ENCODE data around the gene TBC1D16. TPM values are rescaled to one million over a fixed set of nuclear protein-coding genes. Genes with fewer than 3 reads are reported as not detected.

TBC1D16 gene
- total RNA-seq, 3 donors from 2014 or later: 10.9 to 23.4 (median 22.1) TPM

DNA sequence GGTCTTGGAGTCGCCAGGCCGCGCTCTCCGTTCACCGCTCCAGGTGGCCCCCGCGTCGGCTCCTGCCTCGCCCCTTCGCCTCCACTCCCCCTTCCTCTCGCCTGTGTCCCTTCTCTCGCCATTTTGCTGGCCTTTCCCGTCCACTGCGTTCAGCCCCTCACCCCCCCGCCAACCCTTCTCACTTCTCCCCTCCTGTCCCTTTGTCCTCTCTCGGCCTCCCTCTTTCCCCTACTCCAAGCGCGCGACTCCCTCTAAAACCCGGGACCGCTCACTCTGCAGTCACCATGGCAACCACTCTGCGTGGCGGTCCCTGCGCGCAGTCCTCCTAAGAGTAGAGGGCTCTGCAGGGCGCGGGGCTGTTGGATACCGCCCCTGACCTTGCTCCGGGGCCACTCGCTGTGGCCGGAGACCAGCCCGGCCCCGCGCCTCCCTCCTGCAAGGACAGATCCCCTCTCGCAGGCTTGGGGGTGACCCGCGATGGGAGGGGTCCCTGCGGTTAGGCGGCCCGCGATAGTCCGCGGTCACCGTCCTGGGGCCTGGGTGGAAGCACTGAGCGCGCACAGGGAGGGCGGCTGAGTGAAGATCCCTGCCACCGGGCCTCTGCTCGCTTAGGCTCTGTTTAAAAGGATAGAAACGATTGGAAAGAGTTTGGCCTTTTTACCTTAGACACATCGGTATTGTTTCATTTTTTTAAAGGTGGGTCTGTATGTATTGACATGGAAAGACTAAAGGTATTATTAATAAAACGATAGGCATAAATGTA, 1.2 kb upstream of the TBC1D16 start:
- TF ChIP-seq CTCF (IDR thresholded peaks at IDR 0.05): no peak
- ATAC-seq: peak; percentile 13

DNA sequence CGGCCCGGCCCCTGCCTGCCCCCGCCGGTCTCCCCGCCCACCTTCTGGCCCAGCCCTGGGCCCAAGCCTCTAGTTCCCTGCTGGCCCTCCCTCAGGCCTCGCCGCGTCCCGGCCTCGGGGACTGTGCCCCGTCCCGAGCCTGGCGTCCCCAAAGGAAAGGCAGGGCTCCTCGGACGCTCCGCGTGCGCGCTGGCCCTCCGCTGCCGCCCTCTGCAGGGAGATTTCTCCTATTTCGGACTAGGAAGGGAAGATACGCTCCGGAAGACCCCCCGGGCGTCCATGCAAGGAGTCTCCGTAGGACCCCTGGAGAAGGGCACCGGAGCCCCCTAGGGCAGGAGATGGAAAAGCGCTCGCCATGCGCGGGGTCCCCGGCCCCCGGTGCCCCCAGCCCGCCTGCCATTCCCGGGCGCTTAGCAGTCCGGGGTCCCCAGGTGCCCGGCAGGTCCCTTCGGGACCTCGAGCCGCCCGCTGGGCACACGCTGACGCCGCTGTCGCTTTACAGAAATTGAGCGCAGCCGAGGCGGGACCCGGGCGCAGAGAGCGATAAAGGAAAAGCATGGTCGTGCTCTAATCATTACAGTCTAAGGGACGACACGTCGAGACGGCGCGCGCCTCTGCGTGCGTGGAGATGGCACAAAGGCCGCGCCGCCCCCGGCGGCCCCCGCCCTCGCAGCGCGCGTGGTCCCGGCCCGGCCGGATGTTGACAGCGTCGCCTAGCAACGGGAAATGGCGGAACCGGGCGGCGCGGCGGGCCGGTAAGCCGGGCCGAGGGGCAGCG, 454 bp upstream of the TBC1D16 start, which contains the start of gene CCDC40:
TSS of gene CCDC40 (plus strand) at position 706 of the 778 bp plus-strand sequence. CDS start at position 727, 21 bp downstream.
- Histone ChIP-seq H3K36me3 (ENCODE audit: low read depth) (no peaks in the 10 kb centered on the region), H3K4me3 (peak within 1 kb of the TSS; percentile 61), H3K9me3 (no peaks in the 10 kb centered on the region), H3K4me1 (ENCODE audit: low read depth) (peaks cover 6% of the 10 kb centered on the region)
- ATAC-seq: peak; percentile 93
- intact Hi-C loops (cut with DNase I, micrococcal nuclease): no loop called here
- DNase-seq: peak; percentile 84 to 91 (median 90)
- no peak for TF ChIP-seq CTCF (IDR thresholded peaks at IDR 0.05)

More for the DNA sequence above, 1.2 kb upstream of the TBC1D16 start:
- H3K9me3 ChIP-seq: no peaks in the 10 kb centered on the region
- peak overlapping the region; percentile 61 for H3K4me3 ChIP-seq
- peak in 2 of 3 donors; percentile 38 to 54 for DNase-seq
- H3K4me1 ChIP-seq (ENCODE audit: low read depth): peaks cover 6% of the 10 kb centered on the region
- H3K36me3 ChIP-seq (ENCODE audit: low read depth): no peaks in the 10 kb centered on the region
- intact Hi-C loops (cut with DNase I, micrococcal nuclease): no loop called here

- peak overlapping the region; percentile 61 for H3K4me3 ChIP-seq
- no peaks in the 10 kb centered on the region for H3K9me3 ChIP-seq
- no peak for TF ChIP-seq CTCF (IDR thresholded peaks at IDR 0.05)
- H3K36me3 ChIP-seq (ENCODE audit: low read depth): no peaks in the 10 kb centered on the region
- no peak for ATAC-seq
- H3K4me1 ChIP-seq (ENCODE audit: low read depth): peaks cover 17% of the 10 kb centered on the region
- intact Hi-C loops (cut with DNase I, micrococcal nuclease): no loop called here
- DNase-seq: peak in 2 of 3 donors; percentile 46 to 70
Measured at GRCh38 chr17:80034791-80035686, 633 bp downstream of the TBC1D16 start.

DNA sequence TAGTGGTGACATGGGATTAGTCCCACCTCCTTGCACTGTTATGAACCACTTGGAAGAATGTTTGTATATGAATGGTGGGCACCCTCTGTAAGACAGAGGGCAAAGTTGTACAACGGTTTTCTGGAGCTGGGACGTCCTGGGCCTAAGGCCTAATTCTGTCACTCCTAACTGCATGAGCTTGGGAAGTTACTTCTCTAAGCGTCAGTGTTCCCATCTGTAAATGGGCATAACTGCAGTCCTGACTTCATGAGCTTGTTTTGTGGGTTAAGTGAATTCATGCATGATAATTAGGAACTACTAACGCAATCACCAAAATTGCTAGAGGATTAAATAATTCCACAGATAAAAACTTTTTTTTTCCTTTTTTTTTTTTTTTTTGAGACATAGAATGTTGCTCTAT, 1.8 kb downstream of the TBC1D16 start:
- Histone ChIP-seq H3K4me1 (ENCODE audit: low read depth) (peaks cover 17% of the 10 kb centered on the region), H3K36me3 (ENCODE audit: low read depth) (no peaks in the 10 kb centered on the region), H3K4me3 (no peak overlapping the region), H3K9me3 (no peaks in the 10 kb centered on the region)
- intact Hi-C loops (cut with DNase I, micrococcal nuclease): no loop called here
- TF ChIP-seq CTCF (IDR thresholded peaks at IDR 0.05): no peak
- no peak for DNase-seq
- no peak for ATAC-seq

DNA sequence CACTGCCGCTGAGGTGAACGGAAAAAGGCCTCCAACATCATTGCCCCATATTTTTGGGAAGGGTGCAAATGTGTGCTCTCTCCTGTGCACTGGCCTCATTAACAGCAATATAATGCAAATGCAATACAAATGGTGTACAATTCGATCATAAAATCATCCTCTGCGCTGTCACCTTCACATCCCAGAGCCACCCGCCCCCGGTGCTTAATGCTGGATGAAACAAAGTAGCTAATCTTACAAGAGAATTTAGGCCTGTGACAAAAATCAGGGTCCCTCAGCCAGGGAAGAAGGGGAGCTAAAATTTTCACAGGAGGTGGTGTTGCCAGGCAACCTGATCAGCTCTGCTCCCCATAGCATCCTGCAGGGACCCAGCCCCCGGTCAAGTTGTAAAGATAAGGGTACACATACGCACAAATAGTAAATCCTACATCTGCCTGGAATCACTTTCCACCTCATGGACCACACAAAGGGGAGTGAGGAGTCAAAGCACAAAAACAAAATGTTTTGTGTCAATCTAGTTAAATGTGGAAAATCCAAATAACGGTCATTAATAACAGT, 3.0 kb downstream of the TBC1D16 start:
- no peak for TF ChIP-seq CTCF (IDR thresholded peaks at IDR 0.05)
- Histone ChIP-seq H3K4me3 (no peak overlapping the region), H3K9me3 (no peaks in the 10 kb centered on the region), H3K36me3 (ENCODE audit: low read depth) (no peaks in the 10 kb centered on the region), H3K4me1 (ENCODE audit: low read depth) (peaks cover 17% of the 10 kb centered on the region)
- ATAC-seq (no peak), DNase-seq (peak in 1 of 3 donors; percentile 14)
- intact Hi-C loops (cut with DNase I, micrococcal nuclease): no loop called here

All from mucosa of descending colon (tissue), 3 donors.